Measurements from ENCODE around the gene MARCO.
"Not testable (repeated sequence)": the region's sequence is repeated elsewhere in the genome, so short reads cannot be mapped to it uniquely, and the experiment has no call there.

MARCO gene

DNA sequence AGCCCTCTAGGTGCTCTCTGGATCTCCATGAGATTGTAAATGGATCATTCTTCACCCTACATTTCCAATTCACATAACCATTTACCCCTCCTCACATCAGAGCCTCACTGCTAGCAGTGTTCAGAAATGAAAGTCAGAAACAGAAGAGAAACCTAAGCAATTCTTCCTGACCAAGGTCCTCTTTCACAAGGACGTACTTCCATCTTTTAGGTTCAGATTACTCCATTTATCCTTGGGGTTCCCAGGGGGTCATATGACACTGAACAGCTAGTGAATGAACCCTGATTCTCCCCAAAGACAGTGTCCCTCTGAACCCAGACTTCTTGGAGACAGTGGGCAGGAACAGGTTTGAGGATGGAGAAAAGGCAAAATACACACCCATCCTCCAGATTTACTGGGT, 12.9 kb upstream of the MARCO start:
- no peak for DNase-seq

- no peak for DNase-seq
Observed at GRCh38 chr2:118932949-118933348, 9.0 kb upstream of the MARCO start.

- no peak for DNase-seq
Observed at GRCh38 chr2:118936306-118936705, 5.7 kb upstream of the MARCO start.

GRCh38 chr2:118936936-118937335, 5.1 kb upstream of the MARCO start:
- no peak for DNase-seq

DNA sequence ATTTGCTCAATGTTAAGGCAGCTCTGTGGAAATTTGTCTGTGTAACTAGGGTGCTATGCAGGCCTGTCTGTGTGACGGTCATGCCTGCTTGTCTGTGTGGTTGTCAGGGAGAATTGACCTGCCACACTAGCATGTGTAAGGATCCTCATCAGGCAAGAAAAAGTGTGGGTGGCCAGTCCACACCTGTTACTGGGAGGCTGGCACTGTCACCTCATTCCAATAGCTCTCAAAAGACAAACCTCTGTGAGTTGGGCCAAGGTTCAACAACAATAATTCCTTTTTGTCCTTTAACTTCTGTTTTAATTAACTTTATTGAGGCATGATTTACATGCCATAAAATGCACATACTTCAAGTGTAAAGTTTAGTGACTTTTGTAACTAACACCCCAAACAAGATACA, 4.2 kb upstream of the MARCO start:
- DNase-seq: no peak

DNA sequence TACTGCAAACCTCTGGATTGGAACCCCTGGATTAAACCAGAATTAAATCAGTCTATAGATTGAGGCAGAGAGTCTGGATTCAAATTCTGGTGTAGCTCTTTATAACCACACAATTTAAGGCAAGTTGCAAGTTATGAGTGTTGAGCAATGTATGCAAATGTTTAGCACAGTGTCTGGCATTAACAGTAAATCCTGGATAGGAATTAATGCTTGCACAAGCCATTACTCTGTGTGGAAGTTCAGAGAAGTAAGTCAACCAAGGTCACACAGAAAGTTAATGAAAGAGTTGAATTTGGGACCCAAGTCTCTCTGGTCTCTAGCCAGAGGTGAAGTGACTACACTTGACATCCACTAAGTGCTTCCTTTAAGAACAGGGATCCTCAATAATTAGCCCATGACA, 2.0 kb upstream of the MARCO start:
- DNase-seq: no peak

DNA sequence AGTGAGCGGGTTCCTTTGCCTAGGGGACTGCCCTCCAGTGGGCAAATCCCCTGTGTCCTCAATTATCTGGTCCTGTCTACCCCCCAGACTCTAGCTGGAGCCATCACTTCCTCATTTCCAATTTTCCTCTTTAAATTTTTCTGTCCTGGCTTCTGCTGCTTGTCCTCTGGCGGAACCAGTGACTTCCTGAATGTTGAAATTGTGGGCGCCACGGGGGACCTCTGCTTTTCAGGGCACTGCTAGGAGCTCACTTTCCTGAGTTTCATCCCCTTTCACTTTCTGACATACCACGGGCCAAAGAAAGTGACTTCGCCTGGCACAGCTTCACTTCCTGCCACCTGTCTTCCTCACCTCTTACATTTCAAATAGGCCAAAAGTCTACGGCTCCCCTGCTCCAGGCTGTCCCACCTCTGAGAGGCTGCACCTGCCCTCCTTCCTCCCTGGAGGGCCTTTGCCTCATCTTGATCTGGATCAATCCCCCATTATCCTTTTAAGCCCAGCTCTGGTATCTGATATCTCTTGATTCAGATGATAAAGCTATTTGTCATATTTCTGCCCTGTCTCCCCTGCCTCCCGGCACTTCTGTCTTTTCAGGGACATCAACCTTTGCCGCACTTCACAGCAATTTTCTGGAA, 1.4 kb upstream of the MARCO start:
- no peak for DNase-seq

DNA sequence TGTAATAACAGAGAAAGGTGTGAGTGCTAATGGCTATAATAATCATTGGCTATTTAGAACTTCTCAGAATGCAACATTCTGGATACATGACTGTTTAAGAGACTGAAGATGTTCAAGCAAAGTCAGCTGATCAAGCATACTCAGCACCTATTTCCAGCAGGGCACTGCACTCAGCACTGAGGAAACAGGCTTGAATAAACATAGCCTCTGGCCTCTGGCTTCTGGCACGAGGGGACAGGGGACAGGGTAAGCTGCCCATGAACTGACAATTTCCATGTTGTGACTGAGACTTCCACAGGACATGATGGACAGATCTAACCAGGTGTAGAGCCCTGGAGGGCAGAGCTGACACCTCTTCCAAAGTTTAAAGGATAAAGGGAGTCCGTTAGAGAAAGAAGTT, 1.3 kb downstream of the MARCO start:
- DNase-seq: no peak

- DNase-seq: no peak
Observed at GRCh38 chr2:118945881-118946280, 3.9 kb downstream of the MARCO start.

GRCh38 chr2:118948266-118948665, 6.3 kb downstream of the MARCO start:
- not testable (repeated sequence) for DNase-seq

GRCh38 chr2:118954297-118955060, 12.5 kb downstream of the MARCO start:
- DNase-seq: no peak

DNA sequence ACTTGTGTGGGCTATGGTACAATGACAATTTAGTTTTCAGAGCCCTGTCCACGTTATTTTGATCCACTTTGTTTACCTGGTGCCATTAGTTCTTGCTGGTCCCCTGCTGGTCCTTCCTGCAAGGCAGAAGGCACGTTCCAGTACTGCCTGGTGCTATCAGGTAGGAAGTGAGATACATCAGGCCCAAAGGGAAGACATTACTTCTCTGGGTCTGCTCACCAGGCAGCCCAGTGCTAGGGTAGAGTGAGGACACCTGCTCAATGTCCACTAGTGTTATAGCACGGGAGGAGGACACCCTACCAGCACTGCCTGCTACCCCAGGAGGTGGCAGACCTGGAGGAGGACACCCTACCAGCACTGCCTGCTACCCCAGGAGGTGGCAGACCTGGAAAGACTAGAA, 23.7 kb downstream of the MARCO start:
- DNase-seq: no peak

DNA sequence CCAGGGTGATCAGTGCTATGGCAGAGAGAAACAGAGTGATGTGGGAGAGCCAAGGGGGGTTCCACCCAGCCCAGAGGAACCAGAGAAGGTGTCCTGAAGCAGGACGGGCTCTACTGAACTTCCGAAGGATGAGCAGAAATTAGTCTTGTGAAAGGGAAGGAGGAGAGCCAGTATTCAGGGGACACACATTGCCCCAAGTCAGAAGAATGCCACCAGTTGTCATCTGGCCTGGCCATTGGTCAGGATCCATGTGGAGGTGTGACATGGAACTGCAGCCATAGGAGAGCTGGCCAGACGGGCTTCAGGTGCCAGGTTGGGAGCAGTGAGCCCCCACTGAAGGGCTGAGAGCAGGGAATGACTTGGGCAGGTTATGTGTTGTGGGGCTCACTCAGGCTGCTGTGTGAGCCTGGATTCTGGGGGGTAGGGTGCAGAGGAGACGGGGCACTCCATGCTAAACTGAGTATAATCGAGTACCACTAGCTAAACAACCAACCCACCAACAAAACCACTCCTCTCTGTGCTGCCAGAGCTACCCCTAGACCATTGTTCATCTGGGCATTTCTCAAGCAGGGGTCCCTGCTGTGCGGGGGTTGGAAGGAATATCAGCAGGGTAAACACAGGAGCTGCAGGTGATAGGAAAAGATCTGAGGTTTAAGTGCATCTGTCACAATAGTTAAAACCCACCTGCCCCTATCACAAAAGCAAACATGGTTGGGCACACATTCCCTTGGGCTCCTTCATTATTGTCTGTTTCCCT, 25.3 kb downstream of the MARCO start:
- DNase-seq: no peak

- no peak for DNase-seq
Observed at GRCh38 chr2:118968042-118968441, 26.0 kb downstream of the MARCO start.

- no peak for DNase-seq
Observed at GRCh38 chr2:118968961-118969733, 27.2 kb downstream of the MARCO start.

- no peak for DNase-seq
Observed at GRCh38 chr2:118969734-118970395, 27.9 kb downstream of the MARCO start.

GRCh38 chr2:118970396-118971135, 28.6 kb downstream of the MARCO start:
- no peak for DNase-seq

DNA sequence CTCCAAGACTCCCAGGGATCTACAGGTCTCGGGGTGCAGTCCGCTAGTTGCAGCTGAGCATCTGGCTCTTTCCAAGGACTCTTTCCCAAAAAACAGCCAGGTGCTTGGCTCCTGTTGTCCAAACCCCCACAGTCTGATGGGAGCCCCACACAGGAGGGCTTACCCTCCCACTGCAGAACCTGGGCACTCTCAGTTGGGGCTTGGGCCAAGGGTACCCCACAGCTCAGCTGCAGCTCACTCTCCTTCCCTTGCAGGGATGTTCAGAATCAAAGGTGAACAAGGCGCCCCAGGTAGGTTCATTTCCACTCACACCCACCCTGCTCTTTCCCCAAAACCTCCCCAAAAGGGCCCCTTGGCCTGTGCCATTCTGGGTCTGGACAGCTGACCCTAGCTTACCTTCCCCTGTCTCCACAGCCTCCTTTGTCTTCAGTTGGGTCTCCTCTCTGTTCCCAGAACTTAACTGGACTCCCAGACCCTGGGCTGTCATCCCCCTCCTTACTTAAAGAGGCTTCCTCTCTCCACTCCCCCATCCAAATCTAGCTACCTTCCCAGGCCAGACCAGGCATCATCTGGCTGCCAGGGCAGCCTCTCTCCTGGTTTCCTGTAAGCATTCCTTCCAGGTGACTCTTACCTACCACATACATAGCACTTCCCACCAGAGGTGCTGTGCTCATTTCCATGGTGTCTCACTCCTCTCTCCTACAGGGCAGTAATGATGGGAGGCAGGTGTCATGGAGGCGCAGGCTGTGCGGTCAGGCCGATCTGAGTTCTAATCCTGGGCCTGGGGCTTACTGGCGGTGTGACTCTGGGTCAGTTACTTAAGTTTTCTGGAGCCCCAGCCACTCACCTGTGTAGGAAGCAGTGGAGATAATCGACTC, 29.5 kb downstream of the MARCO start:
- DNase-seq: no peak

DNA sequence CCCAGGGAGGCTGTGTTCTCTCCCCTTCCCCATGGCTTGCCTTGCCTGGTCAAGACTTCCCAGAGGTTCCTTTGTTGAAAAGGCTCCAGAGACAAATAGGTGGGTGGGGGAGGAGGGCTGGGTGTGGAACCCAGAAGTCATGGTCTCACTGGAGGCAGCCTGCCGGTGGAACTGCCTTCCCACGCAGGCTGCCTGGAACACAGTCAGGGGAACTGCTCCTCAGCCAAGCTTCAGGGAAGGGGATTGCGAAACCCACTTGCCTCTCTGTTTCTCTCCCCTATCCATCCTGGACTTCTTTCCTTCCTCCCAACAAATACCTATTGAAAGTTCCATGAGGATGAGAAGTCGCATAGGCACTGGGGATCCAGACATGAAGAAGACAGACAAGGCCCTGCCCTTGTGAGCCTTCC, 31.6 kb downstream of the MARCO start:
- DNase-seq: no peak

DNA sequence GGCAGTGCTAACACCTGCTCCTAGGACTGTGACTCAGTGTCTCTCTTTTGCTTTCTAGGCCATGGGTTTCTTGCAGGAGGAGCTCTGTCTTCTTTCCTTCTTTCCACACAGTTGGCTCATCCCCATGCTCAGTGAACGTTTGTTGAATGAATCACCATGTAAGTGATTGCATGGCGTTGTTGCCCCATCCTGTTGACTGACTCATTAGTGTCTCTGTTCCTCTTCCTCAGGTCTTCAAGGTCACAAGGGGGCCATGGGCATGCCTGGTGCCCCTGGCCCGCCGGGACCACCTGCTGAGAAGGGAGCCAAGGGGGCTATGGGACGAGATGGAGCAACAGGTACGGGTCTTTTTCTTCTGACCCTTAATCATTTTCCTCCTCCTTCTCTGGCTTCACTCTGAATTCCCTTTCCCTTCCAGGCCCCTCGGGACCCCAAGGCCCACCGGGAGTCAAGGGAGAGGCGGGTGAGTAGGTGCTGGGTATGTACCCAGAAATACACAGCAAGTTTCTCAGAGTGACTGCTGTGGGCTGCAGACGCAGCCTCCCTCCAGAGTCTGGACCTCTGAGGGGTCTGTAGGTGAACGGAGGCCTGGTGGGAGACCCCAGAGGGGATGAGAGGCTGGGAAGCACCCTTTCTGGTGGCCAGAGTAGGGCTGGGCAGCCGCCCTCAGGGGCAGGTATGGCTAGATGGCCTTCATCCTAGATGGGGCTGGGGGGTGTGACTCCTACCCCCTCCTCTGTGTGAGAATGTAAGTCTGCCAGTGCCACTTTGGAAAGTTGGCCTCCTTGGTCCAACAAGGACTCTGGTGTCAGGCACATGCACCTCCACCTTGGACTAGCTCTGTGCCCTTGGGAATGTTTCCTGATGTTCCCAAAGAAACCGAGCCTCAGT, 32.4 kb downstream of the MARCO start:
- DNase-seq: no peak

Data from activated CD4-positive, alpha-beta T cell treated with anti-CD3 and anti-CD28 coated beads for 1 hour (primary cell).